Activated T-helper 1 cell treated with anti-CD3 and anti-CD28 coated beads, Interleukin-12 subunit alpha, Interleukin-12 subunit beta, Interleukin-2, Interleukin-4 antibody, amounts not matched to agents 30 ng/mL and 10 ng/mL and 1 ng/mL, durations not matched to agents 14 hours and 24 hours and 36 hours (primary cell): ENCODE data around the gene DDTL. TPM values are rescaled to one million over a fixed set of nuclear protein-coding genes. Genes with fewer than 3 reads are reported as not detected.
"Not testable (repeated sequence)": the region's sequence is repeated elsewhere in the genome, so short reads cannot be mapped to it uniquely, and the experiment has no call there.

Source experiments
- DNase-seq: peaks from one replicate; pipeline ENCODE4 v3.0.0; 2021; ENCODE audit warnings: low spot score
- H3K27ac Mint-ChIP-seq: one replicate; pipeline ENCODE4 v1.8.0; 2021; ENCODE audit warnings: mild to moderate bottlenecking, mixed read lengths
- H3K27me3 Mint-ChIP-seq: one replicate; pipeline ENCODE4 v1.8.0; 2022; ENCODE audit warnings: mild to moderate bottlenecking, moderate library complexity, mixed read lengths; ENCODE audit not compliant: insufficient read depth
- H3K36me3 Mint-ChIP-seq: one replicate; pipeline ENCODE4 v1.8.0; 2021; ENCODE audit warnings: low read depth, mixed read lengths
- H3K4me1 Mint-ChIP-seq: one replicate; pipeline ENCODE4 v1.8.0; 2021; ENCODE audit warnings: low read depth, mixed read lengths
- H3K4me3 Mint-ChIP-seq: one replicate; pipeline ENCODE4 v1.8.0; 2021; ENCODE audit warnings: mild to moderate bottlenecking, moderate library complexity, mixed read lengths
- H3K9me3 Mint-ChIP-seq: one replicate; pipeline ENCODE4 v1.8.0; 2021; ENCODE audit warnings: mixed read lengths
- intact Hi-C: fragments of 100-400 bp; cut with micrococcal nuclease; formaldehyde crosslinking; loops from one replicate; pipeline ENCODE4 v1.15.1; 2024
- total RNA-seq: library from RNA; stranded (reverse); gene quantifications from 2 replicates; pipeline ENCODE4 v1.2.3, GENCODE V29; 2022

DDTL gene
- total RNA-seq, 1 donor from 2014 or later = 4.0 TPM

GRCh38 chr22:23953485-23953884 is 13.2 kb upstream of the DDTL start:
- H3K9me3 Mint-ChIP-seq, DNase-seq, H3K27ac Mint-ChIP-seq, H3K4me3 Mint-ChIP-seq, H3K27me3 Mint-ChIP-seq, H3K4me1 Mint-ChIP-seq, H3K36me3 Mint-ChIP-seq: not testable (repeated sequence)
- intact Hi-C loops = loop anchor here (10.0 kb wide), 1 partner anchor 329 kb away; no protein-coding TSS in a partner anchor

GRCh38 chr22:23954193-23954990 is 12.3 kb upstream of the DDTL start:
- peak overlapping the region; percentile 4 for H3K27ac Mint-ChIP-seq
- H3K9me3 Mint-ChIP-seq, H3K4me3 Mint-ChIP-seq, H3K36me3 Mint-ChIP-seq, H3K27me3 Mint-ChIP-seq, H3K4me1 Mint-ChIP-seq, DNase-seq: not testable (repeated sequence)
- intact Hi-C loops = loop anchor here (10.0 kb wide), 1 partner anchor 330 kb away; no protein-coding TSS in a partner anchor

- H3K9me3 Mint-ChIP-seq, H3K27ac Mint-ChIP-seq, H3K4me3 Mint-ChIP-seq, H3K36me3 Mint-ChIP-seq, H3K27me3 Mint-ChIP-seq, H3K4me1 Mint-ChIP-seq, DNase-seq: not testable (repeated sequence)
- intact Hi-C loops = loop anchor here (5.0 to 10.0 kb wide), 3 partner anchors 93 to 330 kb away; partner anchors contain the start of gene CHCHD10
These were observed 11.7 kb upstream of the DDTL start for GRCh38 chr22:23954991-23955305.

- H3K9me3 Mint-ChIP-seq, H3K4me3 Mint-ChIP-seq, H3K36me3 Mint-ChIP-seq, DNase-seq, H3K27ac Mint-ChIP-seq, H3K27me3 Mint-ChIP-seq, H3K4me1 Mint-ChIP-seq: not testable (repeated sequence)
- intact Hi-C loops = loop anchor here (5.0 to 10.0 kb wide), 3 partner anchors 94 to 331 kb away; partner anchors contain the start of gene CHCHD10
These were observed 10.8 kb upstream of the DDTL start for GRCh38 chr22:23955886-23956285.

GRCh38 chr22:23956301-23956900 is 10.3 kb upstream of the DDTL start:
- H3K9me3 Mint-ChIP-seq, H3K27me3 Mint-ChIP-seq, H3K4me3 Mint-ChIP-seq, H3K36me3 Mint-ChIP-seq, H3K4me1 Mint-ChIP-seq: not testable (repeated sequence)
- intact Hi-C loops = loop anchor here (5.0 to 10.0 kb wide), 3 partner anchors 94 to 332 kb away; partner anchors contain the start of gene CHCHD10
- peak overlapping the region; percentile 36 for H3K27ac Mint-ChIP-seq
- DNase-seq = peak; percentile 72

GRCh38 chr22:23961084-23961771 is 5.5 kb upstream of the DDTL start, which contains the start of gene GSTT2B:
TSS of gene GSTT2B (minus strand) at chr22:23961195. CDS start at chr22:23961131, 64 bp downstream.
- H3K36me3 Mint-ChIP-seq, H3K4me1 Mint-ChIP-seq, H3K9me3 Mint-ChIP-seq, intact Hi-C loops, DNase-seq, H3K4me3 Mint-ChIP-seq, H3K27me3 Mint-ChIP-seq, H3K27ac Mint-ChIP-seq: not testable (repeated sequence)

GRCh38 chr22:23966094-23966493 is 594 bp upstream of the DDTL start:
- H3K4me3 Mint-ChIP-seq, DNase-seq, H3K27me3 Mint-ChIP-seq, H3K9me3 Mint-ChIP-seq, H3K27ac Mint-ChIP-seq, intact Hi-C loops: not testable (repeated sequence)
- Mint-ChIP-seq H3K4me1 (peaks cover 21% of the 10 kb centered on the region), H3K36me3 (peaks cover 13% of the 10 kb centered on the region)

GRCh38 chr22:23969071-23969470 is 2.4 kb downstream of the DDTL start:
- Mint-ChIP-seq H3K27ac (peak overlapping the region; percentile 66), H3K9me3 (no peaks in the 10 kb centered on the region), H3K27me3 (no peaks in the 10 kb centered on the region), H3K4me1 (peaks cover 25% of the 10 kb centered on the region), H3K36me3 (peaks cover 16% of the 10 kb centered on the region), H3K4me3 (peak overlapping the region; percentile 74)
- intact Hi-C loops = no loop called here
- DNase-seq = no peak

GRCh38 chr22:23970201-23970641 is 3.5 kb downstream of the DDTL start:
- DNase-seq = no peak
- Mint-ChIP-seq H3K9me3 (no peaks in the 10 kb centered on the region), H3K4me1 (peaks cover 25% of the 10 kb centered on the region), H3K4me3 (peak overlapping the region; percentile 2), H3K27me3 (no peaks in the 10 kb centered on the region), H3K27ac (peak overlapping the region; percentile 21), H3K36me3 (peaks cover 16% of the 10 kb centered on the region)
- intact Hi-C loops = no loop called here

- H3K27ac Mint-ChIP-seq = no peak overlapping the region
- peak overlapping the region; percentile 2 for H3K4me3 Mint-ChIP-seq
- no peaks in the 10 kb centered on the region for H3K27me3 Mint-ChIP-seq
- intact Hi-C loops = no loop called here
- H3K9me3 Mint-ChIP-seq = no peaks in the 10 kb centered on the region
- H3K36me3 Mint-ChIP-seq = peaks cover 16% of the 10 kb centered on the region
- H3K4me1 Mint-ChIP-seq = peaks cover 25% of the 10 kb centered on the region
- DNase-seq = no peak
These were observed 4.3 kb downstream of the DDTL start for GRCh38 chr22:23970816-23971486.

- H3K36me3 Mint-ChIP-seq = peaks cover 16% of the 10 kb centered on the region
- peaks cover 25% of the 10 kb centered on the region for H3K4me1 Mint-ChIP-seq
- peak overlapping the region; percentile 51 for H3K4me3 Mint-ChIP-seq
- H3K9me3 Mint-ChIP-seq, H3K27me3 Mint-ChIP-seq, H3K27ac Mint-ChIP-seq, intact Hi-C loops, DNase-seq: not testable (repeated sequence)
These were observed 5.2 kb downstream of the DDTL start for GRCh38 chr22:23971927-23972326.

- Mint-ChIP-seq H3K36me3 (peaks cover 14% of the 10 kb centered on the region), H3K4me1 (peaks cover 20% of the 10 kb centered on the region)
- intact Hi-C loops, H3K27me3 Mint-ChIP-seq, H3K9me3 Mint-ChIP-seq, H3K27ac Mint-ChIP-seq, DNase-seq, H3K4me3 Mint-ChIP-seq: not testable (repeated sequence)
These were observed 7.7 kb downstream of the DDTL start, which contains the start of gene DDT for GRCh38 chr22:23974345-23974744. TSS of gene DDT (minus strand) at chr22:23974441. CDS start at chr22:23974414, 27 bp downstream.
